ENCODE measurements around the gene CLK4.

The CLK4 gene

DNA sequence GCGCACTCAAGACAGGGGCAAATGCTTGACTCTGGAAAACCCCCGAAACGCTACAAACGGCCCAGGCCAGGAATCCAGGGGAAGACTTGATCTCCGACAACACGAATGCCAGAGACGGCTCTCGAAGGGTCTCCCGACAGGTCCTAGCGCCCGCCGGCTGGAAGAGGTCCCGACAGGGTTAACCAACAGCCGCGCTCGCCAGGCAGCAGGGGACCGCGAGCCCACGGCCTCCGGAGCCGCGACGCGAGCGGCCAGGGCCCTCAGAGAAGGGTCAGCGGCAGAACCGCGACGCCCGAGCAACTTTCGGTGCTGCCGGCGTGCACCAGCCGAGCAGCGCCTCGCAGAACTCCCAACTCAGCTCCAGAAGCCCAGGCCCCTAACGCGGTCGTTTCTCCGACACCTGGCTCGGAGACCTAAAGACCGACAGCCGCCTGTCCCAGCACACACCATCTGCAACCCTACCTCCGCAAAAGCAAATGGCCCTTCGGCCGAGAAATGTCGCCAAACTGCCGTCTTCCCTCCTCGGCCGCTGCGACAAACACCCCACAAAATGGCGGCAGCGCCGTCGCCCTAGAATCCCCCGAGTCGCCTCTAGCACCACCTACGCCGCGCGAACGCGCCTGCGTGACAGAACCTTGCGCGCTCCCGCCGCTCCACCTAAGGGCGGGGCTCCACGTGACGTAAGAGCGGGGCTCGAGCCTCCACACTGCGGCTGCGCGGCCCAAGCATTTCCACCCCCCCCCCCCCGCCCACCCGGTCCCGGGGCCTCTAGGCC lies at the start of gene CLK4:
CLK4 (minus strand) TSS at position 567 of the 775 bp plus-strand sequence. CDS start 3,634 bp downstream, outside the sequence.
- peak; percentile 94 to 96 for DNase-seq (ENCODE audit: low read depth in 2 of 2)

DNA sequence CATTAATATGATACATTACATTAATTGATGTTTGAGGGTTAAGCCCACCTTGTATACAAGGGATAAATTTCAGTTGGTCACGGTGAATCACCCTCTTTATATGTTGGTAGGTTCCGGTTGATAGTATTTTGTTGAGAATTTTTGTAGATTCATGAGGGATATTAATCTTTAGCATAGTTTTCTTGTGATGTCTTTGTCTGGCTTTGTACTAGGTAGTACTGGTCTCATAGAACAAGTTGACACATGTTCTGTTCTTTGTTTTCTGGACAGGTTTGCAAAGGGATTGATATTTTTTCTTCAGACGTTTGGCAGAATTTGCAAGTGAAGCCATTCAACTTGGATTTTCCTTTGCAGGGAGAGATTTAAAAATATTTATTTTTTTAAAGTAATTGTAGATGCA lies 49.1 kb upstream of the CLK4 start:
- DNase-seq (ENCODE audit: low read depth in 2 of 2) = no peak

DNA sequence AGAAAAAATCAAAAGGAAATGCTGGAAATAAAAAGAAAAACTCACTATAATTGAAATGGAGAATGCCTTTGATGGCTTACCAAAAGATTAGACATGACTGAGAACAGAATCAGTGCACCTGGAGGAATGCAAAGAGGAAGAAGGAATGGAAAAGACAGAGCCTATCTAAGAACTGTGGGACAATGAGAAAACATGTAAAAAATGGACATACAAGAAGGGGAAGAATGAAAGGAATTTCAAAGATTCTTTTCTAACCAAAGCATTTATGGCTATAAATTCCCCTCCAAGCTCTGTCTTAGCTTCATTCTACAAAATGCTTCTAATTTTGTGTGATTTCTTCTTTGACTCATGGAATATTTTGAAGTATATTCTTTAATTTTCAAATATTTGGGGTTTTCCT lies 47.5 kb upstream of the CLK4 start:
- no peak for DNase-seq (ENCODE audit: low read depth in 2 of 2)

DNA sequence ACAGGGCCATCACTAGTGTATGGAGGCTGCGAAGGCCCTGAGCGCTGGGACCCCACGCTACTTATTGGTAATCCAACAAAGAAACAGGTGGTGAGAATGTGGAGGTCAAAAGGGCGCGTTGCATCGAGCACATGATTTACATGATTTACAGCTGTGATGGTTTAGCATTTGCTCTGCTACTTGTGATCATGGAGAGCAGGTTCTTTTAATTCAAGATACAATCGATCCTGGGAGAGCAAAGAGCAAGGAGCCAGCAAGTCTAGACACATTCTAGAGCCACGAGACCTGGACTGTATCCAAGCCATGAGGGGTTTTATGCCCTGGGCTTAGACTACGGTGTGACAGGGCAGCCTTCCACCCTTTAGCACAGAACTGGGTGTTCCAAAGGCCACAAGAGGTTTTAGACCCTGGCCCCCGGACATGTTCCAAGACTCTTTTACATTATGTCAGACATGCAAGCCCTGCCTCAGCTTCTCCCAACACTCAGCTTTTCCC lies 47.0 kb upstream of the CLK4 start:
- DNase-seq (ENCODE audit: low read depth in 2 of 2) = no peak

DNA sequence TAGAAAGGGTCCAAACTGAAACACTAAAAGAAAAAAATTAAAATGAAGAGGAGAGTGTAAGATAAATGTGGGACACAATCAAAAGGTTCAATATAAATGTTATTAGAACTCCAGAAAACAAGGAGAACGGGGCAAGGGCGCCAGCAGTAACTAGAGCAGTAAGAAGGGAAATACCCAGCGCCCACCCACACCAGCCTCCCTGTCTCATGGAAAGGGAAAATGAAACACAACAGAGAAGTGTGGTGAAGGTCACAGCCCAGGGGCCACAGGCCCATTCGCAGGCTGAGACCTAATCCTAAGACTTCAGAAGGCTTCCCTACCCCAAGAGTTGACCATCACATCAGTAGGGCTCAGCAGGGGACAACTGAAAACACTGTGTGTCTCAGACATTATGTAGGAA lies 45.8 kb upstream of the CLK4 start:
- peak in 1 of 2 experiments; percentile 3 for DNase-seq (ENCODE audit: low read depth in 2 of 2)

DNA sequence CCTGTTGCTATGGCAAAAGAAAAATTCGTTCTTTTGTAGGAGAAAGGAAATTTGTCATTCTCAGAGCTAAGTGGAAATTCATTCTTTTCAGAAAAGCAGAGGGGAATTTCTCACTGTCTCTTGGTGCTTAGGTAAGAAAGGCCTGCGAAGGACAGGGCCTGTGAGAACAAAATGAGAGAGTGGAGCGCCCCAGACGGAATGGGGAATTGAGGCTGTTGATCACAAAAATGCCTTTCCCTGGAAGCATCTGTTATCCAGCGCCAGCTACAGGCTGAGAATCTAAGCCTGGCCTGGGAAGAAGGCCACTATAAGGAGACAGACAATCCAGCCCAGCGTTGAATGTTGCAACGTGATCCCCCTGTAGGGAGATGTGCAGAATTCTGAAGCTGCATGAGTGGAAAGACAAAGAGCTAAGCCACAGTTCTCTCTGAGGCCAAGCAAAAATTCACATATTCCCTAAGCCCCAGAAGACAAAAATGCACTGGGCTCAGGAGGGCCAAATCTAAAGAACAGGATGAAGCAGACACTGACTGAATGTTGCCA lies 44.8 kb upstream of the CLK4 start:
- DNase-seq (ENCODE audit: low read depth in 2 of 2) = no peak

DNA sequence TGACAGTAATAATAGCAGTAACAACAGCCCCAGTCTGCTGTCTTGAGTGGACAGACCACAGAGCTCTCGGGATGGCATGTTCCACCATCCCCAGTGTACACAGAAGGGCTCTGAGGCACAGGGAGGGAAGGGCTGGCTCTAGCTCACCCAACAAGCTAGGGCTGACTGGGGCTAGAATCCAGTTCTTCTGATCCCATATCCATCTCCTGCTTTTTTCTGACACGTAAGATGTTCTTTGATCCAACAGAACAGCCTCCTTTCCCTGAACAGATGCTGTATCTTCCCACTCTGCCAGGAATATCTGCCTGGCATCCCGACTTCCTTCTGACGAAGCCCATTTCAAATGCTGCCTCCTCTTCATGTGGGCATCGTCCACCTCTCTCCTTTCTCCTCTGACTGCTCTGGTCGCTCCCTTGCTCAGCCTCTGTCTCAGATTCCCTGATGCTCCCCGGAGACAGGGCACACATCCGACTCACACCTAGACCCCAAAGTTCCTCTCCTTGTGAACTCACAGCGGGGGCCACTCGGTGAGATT lies 43.6 kb upstream of the CLK4 start:
- DNase-seq (ENCODE audit: low read depth in 2 of 2) = no peak

DNA sequence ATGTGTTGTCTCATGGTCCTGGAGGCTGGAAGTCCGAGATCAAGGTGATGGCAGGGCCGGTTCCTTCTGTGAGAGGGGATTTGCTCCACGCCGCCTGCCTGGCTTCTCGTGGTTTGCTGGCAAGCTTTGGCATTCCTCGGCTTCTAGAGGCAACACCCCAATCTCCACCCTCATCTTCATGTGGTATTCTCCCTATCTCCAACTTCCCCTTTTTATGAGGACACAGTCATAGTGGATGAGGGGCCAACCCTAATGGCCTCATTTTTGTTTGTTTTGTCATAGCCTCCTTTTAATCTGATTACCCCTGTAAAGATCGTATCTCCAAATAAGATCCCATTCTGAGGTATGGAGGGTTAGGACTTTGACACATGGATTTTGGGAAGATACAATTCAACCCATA lies 41.7 kb upstream of the CLK4 start:
- no peak for DNase-seq (ENCODE audit: low read depth in 2 of 2)

DNA sequence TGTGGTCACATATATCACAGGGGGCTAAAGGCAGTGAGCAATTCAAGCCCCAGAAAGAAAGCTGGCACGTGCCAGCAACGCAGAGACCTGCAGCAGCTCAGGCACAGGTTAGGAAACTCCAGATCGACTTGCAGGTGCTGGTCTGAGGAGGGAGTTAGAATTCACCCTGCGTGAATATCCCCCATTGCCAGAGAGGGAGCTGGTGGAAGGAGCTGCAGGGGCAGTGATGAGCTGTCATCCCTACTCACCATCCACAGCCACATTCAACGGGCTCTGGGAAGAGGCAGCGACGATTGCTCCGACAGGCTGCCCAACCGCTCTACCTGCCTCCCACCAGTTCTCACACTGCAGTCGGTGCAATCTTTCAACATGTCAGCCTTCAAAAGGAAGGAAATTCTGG lies 40.8 kb upstream of the CLK4 start:
- DNase-seq (ENCODE audit: low read depth in 2 of 2) = no peak

DNA sequence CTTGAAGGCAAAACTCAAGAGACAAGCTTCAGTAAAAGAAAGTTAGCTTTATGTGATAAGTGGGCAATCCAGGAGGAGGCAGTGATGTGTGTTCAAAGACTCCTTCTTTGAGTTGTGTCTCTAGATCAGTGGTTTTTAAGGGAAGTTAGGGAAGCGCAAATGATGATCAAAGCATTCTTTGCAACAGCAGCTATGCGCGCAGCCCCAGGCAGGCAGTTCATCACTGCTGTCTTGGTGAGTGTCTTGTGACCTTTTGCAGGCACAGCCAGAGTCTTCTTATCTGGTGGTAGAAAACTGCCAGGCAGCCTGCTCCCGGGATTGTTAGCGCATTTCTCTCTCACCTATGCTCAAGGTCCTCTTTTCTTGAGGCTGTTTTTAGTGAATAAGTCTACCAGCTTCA lies 40.3 kb upstream of the CLK4 start:
- DNase-seq (ENCODE audit: low read depth in 2 of 2) = no peak

DNA sequence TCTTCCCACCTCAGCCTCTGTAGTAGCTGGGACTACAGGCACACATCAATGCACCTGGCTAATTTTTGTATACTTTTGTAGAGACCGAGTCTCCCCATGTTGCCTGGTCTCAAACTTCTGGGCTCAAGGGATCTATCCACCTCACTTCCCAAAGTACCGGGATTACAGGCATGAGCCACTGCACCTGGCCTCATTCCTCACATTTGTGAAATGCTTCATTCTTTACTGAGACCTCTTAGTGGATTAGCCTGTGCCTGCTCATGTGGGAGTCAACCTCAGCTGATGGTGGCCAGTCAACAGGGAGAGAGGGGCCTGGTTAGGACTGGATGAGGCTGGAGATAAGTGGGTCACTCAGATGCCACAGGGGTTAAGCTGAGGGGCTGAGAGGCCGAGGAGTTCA lies 37.3 kb upstream of the CLK4 start:
- DNase-seq (ENCODE audit: low read depth in 2 of 2) = no peak

DNA sequence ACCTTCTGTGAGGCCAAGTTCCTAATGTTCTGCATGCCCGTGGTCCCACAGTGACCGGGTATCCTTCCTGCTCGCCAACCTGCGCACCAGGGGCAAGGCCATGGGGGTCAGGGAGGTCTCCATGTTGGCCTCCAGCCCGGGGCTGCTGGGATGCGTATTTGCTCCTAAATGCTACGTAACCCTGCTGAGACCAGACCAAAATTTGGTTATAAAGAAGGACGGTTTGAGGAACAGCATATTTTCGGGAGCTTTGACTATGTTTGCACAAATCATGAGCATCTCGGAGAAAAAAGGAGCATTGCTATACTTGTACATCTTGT lies 35.7 kb upstream of the CLK4 start:
- DNase-seq (ENCODE audit: low read depth in 2 of 2) = no peak

DNA sequence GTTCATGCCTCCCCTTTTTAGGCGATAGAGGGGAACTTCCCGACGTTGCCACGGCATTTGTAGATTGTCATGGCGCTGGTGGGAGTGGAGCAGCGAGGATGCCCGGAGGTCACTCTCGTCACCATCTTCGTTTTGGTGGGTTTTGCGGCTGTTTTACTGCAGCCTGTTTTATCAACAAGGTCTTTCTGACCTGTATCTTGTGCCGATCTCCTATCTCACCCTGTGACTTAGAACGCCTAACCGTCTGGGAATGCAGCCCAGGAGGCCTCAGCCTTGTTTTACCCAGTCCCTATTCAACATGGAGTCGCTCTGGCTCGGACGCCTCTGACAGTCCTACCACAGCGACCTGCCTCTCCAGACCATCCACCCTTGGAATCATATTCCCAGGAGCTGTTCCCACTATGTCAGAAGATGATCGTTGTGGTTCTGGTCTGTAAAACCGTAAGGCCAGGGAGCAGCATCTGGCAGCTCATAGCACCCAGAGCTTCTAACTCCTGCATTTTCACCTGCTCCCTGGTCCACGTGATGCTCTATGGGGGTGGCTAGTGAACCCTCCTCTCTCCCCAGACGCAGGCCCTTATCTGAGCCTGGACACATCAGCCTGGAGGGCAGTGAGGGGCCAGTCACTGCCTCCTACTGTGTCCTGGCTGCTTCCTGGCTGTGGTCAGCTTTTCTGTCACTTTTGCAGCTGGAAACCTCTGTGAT lies 35.1 kb upstream of the CLK4 start:
- no peak for DNase-seq (ENCODE audit: low read depth in 2 of 2)

DNA sequence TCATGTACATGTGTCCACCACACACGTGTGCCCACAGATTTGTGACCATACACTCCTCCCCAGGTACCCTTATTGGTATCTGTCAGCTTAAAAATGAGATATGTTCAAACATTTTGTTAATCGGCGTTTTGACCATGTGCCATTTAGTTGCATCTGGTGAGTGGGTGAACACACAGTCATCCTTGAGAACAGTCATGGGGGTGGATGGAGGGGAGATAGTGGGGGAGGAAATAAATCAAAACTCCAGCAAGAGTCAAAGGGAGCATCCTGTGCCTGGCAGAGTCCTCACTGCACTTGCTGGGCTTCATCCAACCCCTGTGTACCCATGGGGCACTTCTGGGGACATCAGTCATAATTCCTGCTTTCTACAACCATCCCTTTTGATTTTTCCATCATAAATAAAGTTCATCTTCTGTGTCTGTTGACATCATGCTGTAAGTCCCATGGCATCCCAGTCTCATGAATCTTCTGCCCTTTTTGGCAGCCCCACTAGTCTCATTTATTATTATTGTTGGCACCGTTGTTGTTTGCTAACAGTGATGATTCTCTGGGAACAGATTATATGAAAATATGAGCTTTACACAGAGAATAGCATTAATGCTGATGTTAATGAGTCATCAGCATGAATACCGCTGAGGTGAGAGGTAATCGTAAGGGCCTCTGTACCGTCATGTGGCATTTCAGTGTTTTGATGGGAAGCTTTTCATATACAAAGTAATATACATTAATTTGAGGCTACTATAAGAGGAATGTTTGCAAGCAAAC lies 24.4 kb upstream of the CLK4 start:
- no peak for DNase-seq (ENCODE audit: low read depth in 2 of 2)

DNA sequence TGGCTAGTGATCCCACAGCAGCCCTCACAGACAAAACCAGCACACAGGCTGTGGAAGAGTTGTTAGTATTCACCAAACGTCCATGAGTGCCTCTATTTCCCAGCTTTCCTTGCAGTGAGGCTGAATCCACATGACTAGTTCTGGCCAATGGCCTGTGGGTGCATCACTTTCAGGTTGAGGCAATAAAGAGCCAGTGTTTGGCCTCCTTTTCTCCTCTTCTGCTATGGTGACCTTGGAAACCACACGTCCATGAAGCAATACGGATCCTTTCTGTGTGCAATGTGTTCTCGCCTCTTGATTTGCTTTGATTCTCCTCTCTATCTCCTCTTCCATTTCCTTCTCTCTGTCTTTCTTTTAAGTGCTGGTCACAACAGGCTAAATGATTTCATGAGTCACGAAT lies 23.4 kb upstream of the CLK4 start:
- no peak for DNase-seq (ENCODE audit: low read depth in 2 of 2)

DNA sequence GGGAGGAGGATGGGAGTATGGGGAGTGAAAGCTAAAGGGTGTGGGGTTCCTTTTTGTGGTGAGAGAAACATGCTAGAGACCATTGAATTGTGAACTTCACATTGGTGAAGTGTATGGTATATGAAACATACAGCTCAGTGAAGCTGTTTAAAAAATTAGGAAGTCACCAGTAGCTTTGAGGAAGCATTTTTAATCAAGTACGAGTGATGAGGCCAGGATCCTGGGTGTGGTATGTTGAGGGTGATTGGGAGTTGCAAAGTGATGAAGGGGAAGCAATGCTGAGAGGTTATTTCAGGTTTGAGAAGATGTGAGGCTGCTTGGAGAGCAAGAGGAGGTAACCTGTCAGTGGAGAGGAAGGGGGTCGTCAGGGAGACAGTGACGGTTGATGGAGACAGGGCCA lies 22.7 kb upstream of the CLK4 start:
- DNase-seq (ENCODE audit: low read depth in 2 of 2) = no peak

DNA sequence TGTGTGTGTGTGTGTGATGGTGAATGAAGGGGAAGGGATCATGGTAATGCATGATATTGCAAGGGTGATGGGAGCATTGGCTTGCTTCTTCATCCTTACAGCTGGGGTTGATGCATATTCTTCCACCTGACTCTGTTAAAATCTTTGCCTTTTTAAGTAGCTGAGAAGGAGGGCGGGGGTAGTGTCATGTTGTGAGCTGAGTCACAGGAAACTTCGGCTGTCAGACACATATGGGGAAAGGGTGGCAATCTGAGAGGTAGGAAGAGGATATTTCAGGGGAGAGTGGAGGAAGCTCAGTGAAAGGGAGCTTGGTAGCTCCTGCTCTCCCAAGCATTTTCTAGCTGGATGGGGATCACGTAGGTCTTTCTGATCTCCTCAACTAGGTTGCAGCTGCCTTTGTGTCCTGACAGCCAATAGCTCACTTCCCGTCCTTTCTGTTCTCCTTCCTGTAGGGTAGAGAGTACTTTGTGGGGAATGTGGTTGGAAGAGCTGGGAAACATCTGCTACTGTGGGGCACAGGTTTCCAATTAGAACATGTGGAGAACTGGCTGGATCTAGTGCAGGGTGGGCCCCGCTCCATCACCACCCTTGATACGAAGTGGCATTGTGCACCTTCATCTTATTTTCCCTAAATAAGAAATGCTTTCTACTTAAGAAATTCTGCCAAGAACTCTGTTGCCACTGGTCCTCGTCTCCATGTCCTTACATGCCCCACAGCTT lies 18.1 kb upstream of the CLK4 start:
- no peak for DNase-seq (ENCODE audit: low read depth in 2 of 2)

DNA sequence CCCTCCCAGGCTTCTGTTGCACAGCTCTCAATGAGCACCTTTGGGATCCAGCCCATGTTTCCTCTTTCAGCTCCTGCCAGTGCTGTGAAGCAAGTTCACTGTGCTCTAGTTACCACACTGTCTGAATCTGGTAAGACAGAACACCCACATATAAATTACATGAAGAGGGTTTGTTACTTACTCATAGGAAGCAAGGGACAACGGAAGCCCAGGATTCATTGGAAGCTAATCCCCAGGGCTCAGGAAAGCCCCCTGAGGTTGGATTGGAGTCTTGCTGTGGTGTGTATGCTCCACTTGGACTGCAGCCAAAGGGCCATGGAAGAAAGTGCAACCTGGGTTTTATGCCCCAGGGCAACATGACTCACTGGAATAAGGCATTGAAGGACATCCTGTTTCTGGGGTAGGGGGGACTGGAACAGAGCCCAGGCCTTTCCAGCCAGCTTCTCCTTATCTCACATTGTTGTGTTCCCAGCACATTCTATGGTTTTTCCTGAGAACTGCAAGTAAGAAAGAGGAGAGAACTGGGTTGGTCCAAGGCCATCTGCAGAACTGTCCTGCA lies 15.6 kb upstream of the CLK4 start:
- no peak for DNase-seq (ENCODE audit: low read depth in 2 of 2)

DNA sequence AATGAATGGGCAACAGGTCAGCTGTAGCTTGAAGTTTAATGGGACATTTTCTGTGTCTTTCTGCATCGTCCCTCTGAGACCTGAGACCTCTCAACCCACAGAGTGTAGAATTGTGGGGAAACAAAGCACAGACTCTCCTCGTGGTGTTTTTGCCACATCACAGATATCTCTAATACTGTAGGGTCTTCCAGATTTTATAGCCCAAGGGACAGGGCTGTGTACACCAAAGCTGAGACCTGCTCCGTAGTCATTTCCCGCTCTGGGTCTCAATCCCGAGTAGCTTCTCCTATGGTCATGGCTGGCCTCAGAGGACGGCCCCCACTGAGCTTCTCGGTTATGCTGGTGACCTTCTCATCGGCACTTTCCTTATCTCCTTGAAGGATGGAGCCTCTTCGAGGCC lies 14.9 kb upstream of the CLK4 start:
- DNase-seq (ENCODE audit: low read depth in 2 of 2) = no peak

DNA sequence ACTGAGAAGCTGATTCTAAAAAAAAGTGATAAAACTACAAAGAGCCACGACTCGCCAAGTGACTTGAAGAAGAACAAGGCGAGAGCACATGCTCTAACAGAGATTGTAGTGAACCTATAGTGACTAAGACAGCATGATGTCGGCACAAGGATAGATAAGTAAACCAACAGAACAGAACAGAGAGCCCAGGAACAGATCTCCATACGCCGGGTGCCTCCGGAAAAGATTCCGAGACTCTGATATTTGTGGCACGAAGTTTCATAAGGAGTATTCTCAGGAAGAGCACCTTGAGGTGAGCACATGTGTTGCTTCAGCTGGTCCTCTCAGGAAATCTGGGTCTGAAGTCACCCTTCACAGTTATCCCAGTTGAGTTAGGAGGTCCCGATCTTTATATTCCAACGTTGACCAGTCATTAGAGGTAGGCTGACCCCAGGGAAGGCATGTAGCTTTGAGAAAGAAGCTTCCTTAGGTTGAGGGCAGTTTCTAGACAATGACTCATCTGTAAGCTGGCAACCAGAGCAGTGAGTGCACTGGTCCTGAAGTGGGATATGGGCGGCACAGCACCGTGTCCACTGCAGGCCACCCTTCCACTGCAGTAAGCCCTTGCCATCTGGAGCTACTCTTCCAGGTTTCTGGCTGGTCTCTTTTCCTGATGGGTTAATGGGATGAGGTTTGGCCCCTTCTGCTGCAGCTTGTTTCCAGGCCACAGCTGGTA lies 13.6 kb upstream of the CLK4 start:
- no peak for DNase-seq (ENCODE audit: low read depth in 2 of 2)

All from stimulated activated CD4-positive, alpha-beta T cell treated with anti-CD3 and anti-CD28 coated beads, Interleukin-12 subunit alpha, Interleukin-12 subunit beta, amount 100 ng/mL, for 24 hours (primary cell).